T47D (cell line): Measurements from ENCODE around the gene IFI16.
"Not testable (repeated sequence)": the region's sequence is repeated elsewhere in the genome, so short reads cannot be mapped to it uniquely, and the experiment has no call there.

Experiments
- DNase-seq, 2 experiments: peaks; one replicate each; pipeline versions ENCODE4 v3.0.0 to v3.0.0-alpha.2; 2011 to 2012; ENCODE audit warnings: low read depth in 1 of 2, low spot score in 1 of 2
- JUND ChIP-seq: IDR thresholded peaks from 2 replicates; pipeline ENCODE4 v1.6.1; 2012; ENCODE audit warnings: low read depth
- in situ Hi-C: cut with HindIII; loops from 2 replicates; pipeline ENCODE4 v1.10.0; 2016; ENCODE audit warnings: low sequenced_read_pairs, low pct_unique_long_range_greater_than_20kb

IFI16 gene

DNA sequence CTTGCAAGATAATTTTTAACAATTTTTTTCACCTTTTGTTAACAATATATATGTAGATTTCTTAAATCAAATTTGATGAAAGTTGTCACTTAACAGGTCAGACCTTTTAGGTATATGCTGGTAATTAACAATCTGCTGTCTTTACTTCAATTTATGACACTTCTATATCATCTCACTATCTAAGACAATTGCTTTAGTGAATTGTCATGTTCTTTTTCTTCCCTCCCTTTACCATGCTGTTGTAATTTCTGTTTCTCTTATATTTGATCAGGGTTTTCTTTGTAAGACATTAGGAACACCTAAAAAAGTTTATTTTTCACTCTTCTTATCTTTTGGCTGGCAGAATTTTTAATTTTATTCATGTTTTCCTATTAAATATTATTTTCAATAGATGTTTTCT is 2.0 kb downstream of the IFI16 start:
- no peak for TF ChIP-seq JUND
- in situ Hi-C loops = no loop called here
- DNase-seq = no peak

DNA sequence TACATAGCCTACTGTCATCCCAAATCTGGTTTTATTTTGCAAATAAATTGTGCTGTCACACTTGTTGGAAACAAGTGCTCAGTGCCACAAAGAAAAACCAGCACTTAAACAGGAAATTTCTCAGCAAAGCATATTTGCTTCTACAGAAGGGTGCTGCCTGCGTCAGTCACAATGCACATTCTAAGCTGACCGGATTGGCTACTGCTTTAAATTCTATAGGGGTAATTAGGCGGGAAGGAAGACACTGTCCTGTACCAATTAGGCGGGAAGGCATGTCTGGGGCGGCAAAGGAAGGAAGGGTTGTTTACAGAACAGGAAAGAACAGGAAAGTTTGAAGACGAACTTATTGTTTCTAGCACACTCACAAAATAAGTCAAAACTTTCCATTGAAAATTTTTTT is 2.8 kb downstream of the IFI16 start:
- no peak for TF ChIP-seq JUND
- in situ Hi-C loops = no loop called here
- DNase-seq = peak in 1 of 2 experiments; percentile 23

DNA sequence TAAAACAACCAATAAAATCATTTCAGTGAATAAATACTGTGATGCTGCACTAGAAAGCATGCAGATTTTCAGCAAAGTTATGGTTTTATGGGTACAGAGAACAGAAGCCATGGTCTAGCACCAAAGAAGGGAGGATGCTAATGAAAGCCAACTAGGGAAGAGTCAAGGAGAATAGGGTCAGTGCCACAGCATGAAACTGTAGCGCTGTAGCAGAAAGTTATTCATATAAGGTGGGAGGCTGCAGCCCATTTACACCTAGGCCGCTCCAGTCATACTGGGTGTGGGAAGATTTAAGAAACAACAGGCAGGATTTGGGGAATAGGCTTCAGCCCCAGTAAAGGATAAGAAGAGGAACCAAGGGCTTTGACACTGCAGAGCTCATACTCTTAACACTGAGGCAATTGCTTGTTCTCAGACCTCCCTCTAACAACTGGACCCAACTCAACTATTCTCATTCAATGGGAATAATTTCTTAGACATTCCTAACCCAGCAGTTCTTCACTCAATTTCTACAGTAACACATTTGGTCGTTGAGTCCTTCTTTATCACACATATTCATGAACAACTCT is 4.4 kb downstream of the IFI16 start:
- no peak for TF ChIP-seq JUND
- no peak for DNase-seq
- in situ Hi-C loops = no loop called here

GRCh38 chr1:159014851-159015250 is 5.1 kb downstream of the IFI16 start:
- no peak for TF ChIP-seq JUND
- in situ Hi-C loops = no loop called here
- DNase-seq = no peak

DNA sequence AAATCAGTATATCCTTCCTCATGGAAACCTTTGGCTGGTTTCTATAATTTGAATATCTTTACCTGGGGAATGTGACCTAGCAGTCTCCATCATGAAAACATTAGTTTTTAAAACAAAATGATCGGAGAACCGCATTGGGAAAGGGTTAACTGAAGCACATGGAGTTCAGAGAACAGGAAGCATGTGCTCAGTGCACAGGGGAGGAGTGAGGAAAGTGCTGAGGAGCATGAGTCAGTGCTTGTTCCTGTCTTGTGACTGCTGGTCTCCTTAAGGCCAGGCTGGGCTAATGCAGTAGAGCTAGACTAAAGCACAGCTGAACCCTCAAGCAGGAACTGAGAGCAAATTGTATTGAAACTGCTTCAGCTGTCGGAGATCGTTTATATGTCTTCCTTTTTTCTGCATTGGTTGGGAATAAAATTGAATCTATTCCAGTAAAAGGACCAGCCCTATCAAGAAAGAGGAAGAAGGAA is 5.8 kb downstream of the IFI16 start:
- in situ Hi-C loops = no loop called here
- TF ChIP-seq JUND = no peak
- DNase-seq = peak in 1 of 2 experiments; percentile 22

DNA sequence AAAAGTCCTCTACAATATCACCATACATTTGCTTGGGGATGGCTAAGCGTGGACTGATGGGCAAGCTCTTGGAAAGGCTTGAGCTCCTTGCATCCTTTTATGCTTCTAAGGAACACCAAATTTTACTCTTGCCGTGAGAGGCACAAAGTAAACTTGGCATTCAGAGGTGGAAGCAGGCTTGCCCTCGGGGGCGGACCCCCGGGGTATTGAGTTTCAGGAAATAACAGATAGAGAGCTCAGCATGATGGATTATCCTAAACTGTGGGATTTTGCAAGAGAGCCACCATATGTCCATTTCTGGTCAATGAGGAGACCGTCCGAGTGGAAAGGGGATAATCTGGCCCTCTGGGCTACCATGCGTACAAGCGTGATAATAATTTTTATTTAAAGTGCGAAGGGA is 14.0 kb downstream of the IFI16 start:
- DNase-seq = no peak
- in situ Hi-C loops = no loop called here
- no peak for TF ChIP-seq JUND

GRCh38 chr1:159025043-159025442 is 15.3 kb downstream of the IFI16 start:
- in situ Hi-C loops = no loop called here
- DNase-seq = no peak
- TF ChIP-seq JUND = no peak

GRCh38 chr1:159026841-159027240 is 17.1 kb downstream of the IFI16 start:
- DNase-seq, in situ Hi-C loops: not testable (repeated sequence)

GRCh38 chr1:159030311-159030710 is 20.6 kb downstream of the IFI16 start:
- in situ Hi-C loops = no loop called here
- no peak for DNase-seq
- no peak for TF ChIP-seq JUND

DNA sequence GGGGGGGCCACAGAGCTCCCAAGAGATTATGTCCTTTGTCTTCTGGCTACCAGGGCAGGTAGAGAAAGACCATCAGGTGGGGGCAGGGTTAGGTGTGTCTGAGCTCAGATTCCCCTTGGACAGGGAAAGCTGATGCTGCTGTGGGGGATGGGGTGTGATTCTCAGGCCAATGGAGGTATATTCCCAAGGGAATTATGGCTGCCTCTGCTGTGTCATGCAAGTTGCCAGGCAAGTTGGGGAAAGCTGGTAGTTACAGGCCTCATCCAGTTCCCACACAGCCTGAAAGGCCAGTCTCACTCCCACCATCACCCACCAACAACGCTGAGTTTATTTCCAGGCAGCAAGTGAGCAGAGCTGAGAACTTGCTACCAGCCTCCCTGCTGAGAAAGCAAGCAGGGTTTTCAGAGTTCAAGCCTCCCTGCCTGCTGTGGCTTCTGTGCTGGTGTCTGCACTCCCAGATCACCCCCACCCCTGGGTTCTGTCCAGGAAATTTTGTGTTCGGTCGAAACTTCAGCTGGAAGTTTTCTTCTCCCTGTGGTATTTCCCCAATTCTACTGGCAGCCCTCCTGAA is 21.3 kb downstream of the IFI16 start:
- DNase-seq = no peak
- in situ Hi-C loops = no loop called here
- no peak for TF ChIP-seq JUND

DNA sequence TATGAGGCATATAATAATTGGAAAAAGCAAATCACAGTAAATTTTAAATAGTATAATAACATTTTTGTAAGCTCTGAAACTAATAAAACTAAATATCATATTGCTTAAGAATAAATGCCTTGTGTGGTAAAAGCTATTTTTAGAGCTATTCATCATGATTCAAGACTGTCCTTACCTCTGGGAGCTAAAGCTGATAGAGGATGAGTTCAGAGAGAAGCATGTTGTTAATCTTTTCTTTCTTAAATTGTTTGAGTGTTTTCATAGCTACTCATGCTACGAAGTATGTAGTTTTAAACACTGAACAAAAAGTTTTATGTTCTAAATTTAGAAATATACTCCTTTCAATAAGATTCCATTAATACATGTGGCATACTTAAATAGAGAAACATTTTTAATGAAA is 30.5 kb downstream of the IFI16 start:
- in situ Hi-C loops = no loop called here
- no peak for TF ChIP-seq JUND
- DNase-seq = no peak

DNA sequence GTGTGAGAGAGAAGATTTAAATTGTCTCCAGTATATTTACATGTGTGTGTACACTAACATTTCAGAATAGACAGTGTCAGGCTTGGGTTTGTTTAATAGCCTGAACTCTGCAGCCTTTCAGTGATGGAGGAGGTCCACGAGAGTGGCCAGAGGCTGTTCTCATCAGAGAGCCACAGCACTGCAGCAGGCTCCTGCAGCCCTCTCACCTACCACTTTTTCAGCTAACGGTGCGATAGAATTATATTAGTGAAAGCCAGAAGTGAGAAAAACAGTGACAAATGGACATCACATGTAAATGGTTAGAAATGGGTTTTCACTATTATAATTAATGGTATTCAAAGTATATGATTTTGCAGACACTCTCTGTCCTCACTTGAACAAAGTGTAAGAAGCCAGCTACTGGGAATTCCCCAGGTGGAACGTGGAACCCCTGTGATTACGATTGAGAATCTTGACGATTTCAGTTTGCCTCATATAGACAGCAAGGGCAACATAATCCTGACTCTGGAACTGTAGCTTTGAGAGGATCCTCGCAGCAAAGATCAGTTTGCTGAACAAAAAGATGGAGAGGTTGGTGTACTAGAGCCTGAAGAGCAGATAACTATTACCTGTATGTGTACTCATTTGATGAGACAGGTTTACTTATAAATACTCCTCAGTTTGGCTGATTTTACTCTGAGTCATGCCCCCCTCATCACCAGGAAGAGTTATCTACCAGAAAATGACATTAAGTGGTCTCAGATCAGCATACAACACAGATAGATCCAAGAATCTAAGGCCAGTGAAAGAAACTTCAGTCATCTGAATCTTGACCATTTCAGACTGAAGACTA is 31.4 kb downstream of the IFI16 start:
- no peak for DNase-seq
- TF ChIP-seq JUND = no peak
- in situ Hi-C loops = no loop called here

DNA sequence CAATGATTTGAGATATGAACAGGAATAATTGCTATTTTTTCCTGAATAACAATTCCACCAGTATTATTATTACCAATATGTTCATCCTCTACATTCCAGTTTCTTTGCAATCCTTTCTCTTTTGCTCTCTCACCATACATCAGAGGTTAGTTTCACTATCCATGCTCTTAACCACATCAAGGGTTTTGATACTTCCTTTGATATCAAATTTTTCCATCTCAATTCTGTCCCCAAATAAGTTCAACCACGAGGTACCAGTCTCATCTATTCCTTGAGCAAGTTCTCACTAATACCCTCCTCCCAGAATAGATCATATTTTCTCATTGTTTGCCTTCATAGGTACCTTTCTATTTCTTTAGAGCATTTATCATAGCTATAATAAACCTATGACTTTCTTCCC is 36.8 kb downstream of the IFI16 start:
- in situ Hi-C loops, DNase-seq: not testable (repeated sequence)
